Measurements from ENCODE around the gene ADK.

Gene ADK

GRCh38 chr10:74529205-74529604 is 378.2 kb downstream of the ADK start:
- H3K36me3 ChIP-seq (ENCODE audit: control insufficient read depth, insufficient read depth, low read length) = peaks cover 7% of the 10 kb centered on the region
- H3K4me3 ChIP-seq (ENCODE audit: extremely low read depth, insufficient read depth, low read length, poor library complexity, severe bottlenecking) = no peak overlapping the region
- H3K27ac ChIP-seq (ENCODE audit: low read depth, low read length, severe bottlenecking) = no peak overlapping the region
- no peaks in the 10 kb centered on the region for H3K4me1 ChIP-seq (ENCODE audit: control insufficient read depth, insufficient read depth, low read length, poor library complexity, severe bottlenecking)
- no CpG with 5 or more reads among the region's 1 CpG for WGBS, 2 experiments (ENCODE audit: insufficient coverage in 2 of 2)
- H3K9me3 ChIP-seq (ENCODE audit: control insufficient read depth, low read length) = no peaks in the 10 kb centered on the region

GRCh38 chr10:74530981-74531380 is 380.0 kb downstream of the ADK start:
- no peak overlapping the region for H3K27ac ChIP-seq (ENCODE audit: low read depth, low read length, severe bottlenecking)
- H3K4me1 ChIP-seq (ENCODE audit: control insufficient read depth, insufficient read depth, low read length, poor library complexity, severe bottlenecking) = no peaks in the 10 kb centered on the region
- no peaks in the 10 kb centered on the region for H3K36me3 ChIP-seq (ENCODE audit: control insufficient read depth, insufficient read depth, low read length)
- H3K4me3 ChIP-seq (ENCODE audit: extremely low read depth, insufficient read depth, low read length, poor library complexity, severe bottlenecking) = no peak overlapping the region
- 86 to 100% methylated on average over 1 of the region's 3 CpGs for WGBS, 2 experiments (ENCODE audit: insufficient coverage in 2 of 2)
- no peaks in the 10 kb centered on the region for H3K9me3 ChIP-seq (ENCODE audit: control insufficient read depth, low read length)

GRCh38 chr10:74539317-74539716 is 388.3 kb downstream of the ADK start:
- H3K36me3 ChIP-seq (ENCODE audit: control insufficient read depth, insufficient read depth, low read length) = no peaks in the 10 kb centered on the region
- H3K4me1 ChIP-seq (ENCODE audit: control insufficient read depth, insufficient read depth, low read length, poor library complexity, severe bottlenecking) = no peaks in the 10 kb centered on the region
- WGBS, 2 experiments (ENCODE audit: insufficient coverage in 2 of 2) = no CpG with 5 or more reads among the region's 2 CpGs
- H3K27ac ChIP-seq (ENCODE audit: low read depth, low read length, severe bottlenecking) = no peak overlapping the region
- H3K4me3 ChIP-seq (ENCODE audit: extremely low read depth, insufficient read depth, low read length, poor library complexity, severe bottlenecking) = no peak overlapping the region
- H3K9me3 ChIP-seq (ENCODE audit: control insufficient read depth, low read length) = no peaks in the 10 kb centered on the region

- H3K9me3 ChIP-seq (ENCODE audit: control insufficient read depth, low read length) = no peaks in the 10 kb centered on the region
- H3K4me3 ChIP-seq (ENCODE audit: extremely low read depth, insufficient read depth, low read length, poor library complexity, severe bottlenecking) = no peak overlapping the region
- 83 to 100% methylated on average over 1 of the region's 1 CpG for WGBS, 2 experiments (ENCODE audit: insufficient coverage in 2 of 2)
- no peak overlapping the region for H3K27ac ChIP-seq (ENCODE audit: low read depth, low read length, severe bottlenecking)
- H3K36me3 ChIP-seq (ENCODE audit: control insufficient read depth, insufficient read depth, low read length) = no peaks in the 10 kb centered on the region
- no peaks in the 10 kb centered on the region for H3K4me1 ChIP-seq (ENCODE audit: control insufficient read depth, insufficient read depth, low read length, poor library complexity, severe bottlenecking)
Measured at GRCh38 chr10:74541375-74541774, 390.4 kb downstream of the ADK start.

- H3K9me3 ChIP-seq (ENCODE audit: control insufficient read depth, low read length) = no peaks in the 10 kb centered on the region
- H3K4me1 ChIP-seq (ENCODE audit: control insufficient read depth, insufficient read depth, low read length, poor library complexity, severe bottlenecking) = no peaks in the 10 kb centered on the region
- no peak overlapping the region for H3K27ac ChIP-seq (ENCODE audit: low read depth, low read length, severe bottlenecking)
- no peaks in the 10 kb centered on the region for H3K36me3 ChIP-seq (ENCODE audit: control insufficient read depth, insufficient read depth, low read length)
- 75 to 95% methylated on average over 1 to 2 of the region's 2 CpGs for WGBS, 2 experiments (ENCODE audit: insufficient coverage in 2 of 2)
- H3K4me3 ChIP-seq (ENCODE audit: extremely low read depth, insufficient read depth, low read length, poor library complexity, severe bottlenecking) = no peak overlapping the region
Measured at GRCh38 chr10:74542077-74542476, 391.1 kb downstream of the ADK start.

GRCh38 chr10:74543276-74543675 is 392.3 kb downstream of the ADK start:
- WGBS, 2 experiments (ENCODE audit: insufficient coverage in 2 of 2) = 80% methylated on average over 1 of the region's 1 CpG; no CpG with 5 or more reads in 1 of the 2 experiments
- no peaks in the 10 kb centered on the region for H3K9me3 ChIP-seq (ENCODE audit: control insufficient read depth, low read length)
- H3K4me3 ChIP-seq (ENCODE audit: extremely low read depth, insufficient read depth, low read length, poor library complexity, severe bottlenecking) = no peak overlapping the region
- H3K36me3 ChIP-seq (ENCODE audit: control insufficient read depth, insufficient read depth, low read length) = no peaks in the 10 kb centered on the region
- no peaks in the 10 kb centered on the region for H3K4me1 ChIP-seq (ENCODE audit: control insufficient read depth, insufficient read depth, low read length, poor library complexity, severe bottlenecking)
- no peak overlapping the region for H3K27ac ChIP-seq (ENCODE audit: low read depth, low read length, severe bottlenecking)

- no peak overlapping the region for H3K4me3 ChIP-seq (ENCODE audit: extremely low read depth, insufficient read depth, low read length, poor library complexity, severe bottlenecking)
- no peaks in the 10 kb centered on the region for H3K4me1 ChIP-seq (ENCODE audit: control insufficient read depth, insufficient read depth, low read length, poor library complexity, severe bottlenecking)
- H3K27ac ChIP-seq (ENCODE audit: low read depth, low read length, severe bottlenecking) = no peak overlapping the region
- WGBS, 2 experiments (ENCODE audit: insufficient coverage in 2 of 2) = 67% methylated on average over 1 of the region's 2 CpGs; no CpG with 5 or more reads in 1 of the 2 experiments
- H3K36me3 ChIP-seq (ENCODE audit: control insufficient read depth, insufficient read depth, low read length) = no peaks in the 10 kb centered on the region
- no peaks in the 10 kb centered on the region for H3K9me3 ChIP-seq (ENCODE audit: control insufficient read depth, low read length)
Measured at GRCh38 chr10:74544106-74544505, 393.1 kb downstream of the ADK start.

- H3K36me3 ChIP-seq (ENCODE audit: control insufficient read depth, insufficient read depth, low read length) = no peaks in the 10 kb centered on the region
- H3K27ac ChIP-seq (ENCODE audit: low read depth, low read length, severe bottlenecking) = no peak overlapping the region
- no CpG with 5 or more reads among the region's 2 CpGs for WGBS, 2 experiments (ENCODE audit: insufficient coverage in 2 of 2)
- H3K9me3 ChIP-seq (ENCODE audit: control insufficient read depth, low read length) = no peaks in the 10 kb centered on the region
- no peaks in the 10 kb centered on the region for H3K4me1 ChIP-seq (ENCODE audit: control insufficient read depth, insufficient read depth, low read length, poor library complexity, severe bottlenecking)
- no peak overlapping the region for H3K4me3 ChIP-seq (ENCODE audit: extremely low read depth, insufficient read depth, low read length, poor library complexity, severe bottlenecking)
Measured at GRCh38 chr10:74548676-74549075, 397.7 kb downstream of the ADK start.

- no peak overlapping the region for H3K27ac ChIP-seq (ENCODE audit: low read depth, low read length, severe bottlenecking)
Measured at GRCh38 chr10:74556072-74556705, 405.2 kb downstream of the ADK start.

GRCh38 chr10:74557098-74557497 is 406.1 kb downstream of the ADK start:
- no peaks in the 10 kb centered on the region for H3K9me3 ChIP-seq (ENCODE audit: control insufficient read depth, low read length)
- WGBS, 2 experiments (ENCODE audit: insufficient coverage in 2 of 2) = no CpG with 5 or more reads among the region's 1 CpG
- H3K36me3 ChIP-seq (ENCODE audit: control insufficient read depth, insufficient read depth, low read length) = peaks cover 10% of the 10 kb centered on the region
- no peak overlapping the region for H3K27ac ChIP-seq (ENCODE audit: low read depth, low read length, severe bottlenecking)
- no peak overlapping the region for H3K4me3 ChIP-seq (ENCODE audit: extremely low read depth, insufficient read depth, low read length, poor library complexity, severe bottlenecking)
- no peaks in the 10 kb centered on the region for H3K4me1 ChIP-seq (ENCODE audit: control insufficient read depth, insufficient read depth, low read length, poor library complexity, severe bottlenecking)

More at GRCh38 chr10:74556072-74556705, 405.2 kb downstream of the ADK start:
- H3K36me3 ChIP-seq (ENCODE audit: control insufficient read depth, insufficient read depth, low read length) = peaks cover 10% of the 10 kb centered on the region
- 83 to 100% methylated on average over 1 to 2 of the region's 2 CpGs for WGBS, 2 experiments (ENCODE audit: insufficient coverage in 2 of 2)
- H3K4me1 ChIP-seq (ENCODE audit: control insufficient read depth, insufficient read depth, low read length, poor library complexity, severe bottlenecking) = no peaks in the 10 kb centered on the region
- no peaks in the 10 kb centered on the region for H3K9me3 ChIP-seq (ENCODE audit: control insufficient read depth, low read length)
- H3K4me3 ChIP-seq (ENCODE audit: extremely low read depth, insufficient read depth, low read length, poor library complexity, severe bottlenecking) = no peak overlapping the region

GRCh38 chr10:74558403-74558802 is 407.4 kb downstream of the ADK start:
- no peak overlapping the region for H3K4me3 ChIP-seq (ENCODE audit: extremely low read depth, insufficient read depth, low read length, poor library complexity, severe bottlenecking)
- 100% methylated on average over 1 of the region's 3 CpGs; no CpG with 5 or more reads in 1 of the 2 experiments for WGBS, 2 experiments (ENCODE audit: insufficient coverage in 2 of 2)
- no peaks in the 10 kb centered on the region for H3K9me3 ChIP-seq (ENCODE audit: control insufficient read depth, low read length)
- peaks cover 10% of the 10 kb centered on the region for H3K36me3 ChIP-seq (ENCODE audit: control insufficient read depth, insufficient read depth, low read length)
- no peak overlapping the region for H3K27ac ChIP-seq (ENCODE audit: low read depth, low read length, severe bottlenecking)
- no peaks in the 10 kb centered on the region for H3K4me1 ChIP-seq (ENCODE audit: control insufficient read depth, insufficient read depth, low read length, poor library complexity, severe bottlenecking)

All from mesodermal cell (in vitro differentiated cells).